ENCODE results near the gene NUDT22. TPM values are rescaled to one million over a fixed set of nuclear protein-coding genes. Genes with fewer than 3 reads are reported as not detected.

The NUDT22 gene
- total and polyA plus RNA-seq, 7 experiments from 2014 or later = 40.7 to 94.0 (median 56.9) TPM

GRCh38 chr11:64223001-64223651, 2.9 kb upstream of the NUDT22 start:
- no peak overlapping the region for H3K27ac ChIP-seq (ENCODE audit: low read depth, low read length)
- H3K36me3 Mint-ChIP-seq = peaks cover 0 to 10% (median 4%) of the 10 kb centered on the region in 5 donors
- H3K4me1 ChIP-seq (ENCODE audit: control insufficient read depth in 2 of 2, insufficient read depth in 2 of 2, low read length in 2 of 2) = peaks cover 16 to 20% of the 10 kb centered on the region in 2 donors
- intact Hi-C loops (cut with micrococcal nuclease) = no loop called here
- no peak for DNase-seq
- no peaks in the 10 kb centered on the region for H3K9me3 Mint-ChIP-seq
- CTCF ChIA-PET = interaction anchor here (0.6 to 5.5 kb wide), 6 partner anchors 8 to 470 kb away, joined by 3 to 66 read pairs (median 4); partner anchors contain the start of gene FERMT3
- no peak overlapping the region for H3K4me3 ChIP-seq (ENCODE audit: low read length)
- H3K4me3 Mint-ChIP-seq = no peak overlapping the region
- no peaks in the 10 kb centered on the region for H3K27me3 Mint-ChIP-seq
- no peaks in the 10 kb centered on the region for H3K9me3 ChIP-seq (ENCODE audit: control insufficient read depth in 2 of 3, low read length in 3 of 3)
- H3K27ac Mint-ChIP-seq = no peak overlapping the region
- POLR2A ChIA-PET = interaction anchor here (0.7 to 14.3 kb wide), 7 partner anchors 12 to 81 kb away, joined by 3 to 220 read pairs (median 4); partner anchors contain the start of genes BAD, FERMT3, GPR137 and PPP1R14B
- peaks cover 6 to 27% (median 19%) of the 10 kb centered on the region in 7 donors for H3K4me1 Mint-ChIP-seq
- H3K36me3 ChIP-seq (ENCODE audit: control insufficient read depth in 2 of 3, insufficient read depth in 3 of 3, low read length in 3 of 3) = peaks cover 7 to 51% (median 14%) of the 10 kb centered on the region in 3 experiments
- no peaks in the 10 kb centered on the region for H3K27me3 ChIP-seq (ENCODE audit: control insufficient read depth in 2 of 2, insufficient read depth in 2 of 2, low read length in 2 of 2)
- no peak for ATAC-seq

- Histone ChIP-seq H3K9me3 (ENCODE audit: control insufficient read depth in 2 of 3, low read length in 3 of 3) (no peaks in the 10 kb centered on the region), H3K4me3 (ENCODE audit: low read length) (no peak overlapping the region), H3K27ac (ENCODE audit: low read depth, low read length) (no peak overlapping the region), H3K27me3 (ENCODE audit: control insufficient read depth in 2 of 2, insufficient read depth in 2 of 2, low read length in 2 of 2) (no peaks in the 10 kb centered on the region), H3K36me3 (ENCODE audit: control insufficient read depth in 2 of 3, insufficient read depth in 3 of 3, low read length in 3 of 3) (peaks cover 7 to 39% (median 14%) of the 10 kb centered on the region in 3 experiments), H3K4me1 (ENCODE audit: control insufficient read depth in 2 of 2, insufficient read depth in 2 of 2, low read length in 2 of 2) (peaks cover 20 to 24% of the 10 kb centered on the region in 2 donors)
- CTCF ChIA-PET = interaction anchor here (0.7 to 5.5 kb wide), 4 partner anchors 9 to 78 kb away, joined by 3 to 66 read pairs (median 4); partner anchors contain the start of gene FERMT3
- POLR2A ChIA-PET = interaction anchor here (0.7 to 14.3 kb wide), 10 partner anchors 10 to 80 kb away, joined by 3 to 220 read pairs (median 4); partner anchors contain the start of genes BAD, FERMT3, GPR137 and PLCB3
- ATAC-seq = no peak
- H3K9me3 Mint-ChIP-seq = no peaks in the 10 kb centered on the region
- intact Hi-C loops (cut with micrococcal nuclease) = no loop called here
- DNase-seq = no peak
- H3K27me3 Mint-ChIP-seq = no peaks in the 10 kb centered on the region
- peaks cover 11 to 37% (median 22%) of the 10 kb centered on the region in 7 donors for H3K4me1 Mint-ChIP-seq
- peak overlapping the region in 7 of 10 donors; percentile 56 to 93 (median 89) for H3K4me3 Mint-ChIP-seq
- peak overlapping the region in 7 of 9 donors; percentile 24 to 90 (median 65) for H3K27ac Mint-ChIP-seq
- H3K36me3 Mint-ChIP-seq = peaks cover 0 to 2% (median 0%) of the 10 kb centered on the region in 5 donors
These were observed 1.8 kb upstream of the NUDT22 start for GRCh38 chr11:64224151-64224890.

- intact Hi-C loops (cut with micrococcal nuclease) = no loop called here
- Mint-ChIP-seq H3K27ac (peak overlapping the region; percentile 32 to 90 (median 82)), H3K27me3 (no peaks in the 10 kb centered on the region), H3K36me3 (peaks cover 0 to 2% (median 0%) of the 10 kb centered on the region in 5 donors), H3K4me1 (peaks cover 15 to 44% (median 29%) of the 10 kb centered on the region in 7 donors), H3K4me3 (peak overlapping the region; percentile 87 to 96 (median 92)), H3K9me3 (no peaks in the 10 kb centered on the region)
- H3K27me3 ChIP-seq (ENCODE audit: control insufficient read depth in 2 of 2, insufficient read depth in 2 of 2, low read length in 2 of 2) = no peaks in the 10 kb centered on the region
- peak overlapping the region; percentile 89 for H3K27ac ChIP-seq (ENCODE audit: low read depth, low read length)
- no peaks in the 10 kb centered on the region for H3K9me3 ChIP-seq (ENCODE audit: control insufficient read depth in 2 of 3, low read length in 3 of 3)
- POLR2A ChIA-PET = interaction anchor here (0.6 to 14.3 kb wide), 10 partner anchors 16 to 570 kb away, joined by 4 to 220 read pairs (median 12); partner anchors contain the start of genes BAD, FERMT3, FKBP2 and GPR137
- peaks cover 27 to 31% of the 10 kb centered on the region in 2 donors for H3K4me1 ChIP-seq (ENCODE audit: control insufficient read depth in 2 of 2, insufficient read depth in 2 of 2, low read length in 2 of 2)
- peak overlapping the region; percentile 60 for H3K4me3 ChIP-seq (ENCODE audit: low read length)
- ATAC-seq = no peak
- CTCF ChIA-PET = interaction anchor here (0.7 to 5.5 kb wide), 2 partner anchors 19 to 76 kb away, joined by 3 to 66 read pairs; partner anchors contain the start of gene FERMT3
- DNase-seq = no peak
- H3K36me3 ChIP-seq (ENCODE audit: control insufficient read depth in 2 of 3, insufficient read depth in 3 of 3, low read length in 3 of 3) = peaks cover under 1 to 32% (median 13%) of the 10 kb centered on the region in 3 experiments
These were observed 1.0 kb upstream of the NUDT22 start for GRCh38 chr11:64224891-64225607.

GRCh38 chr11:64226507-64227051, 505 bp downstream of the NUDT22 start:
- peak overlapping the region; percentile 60 for H3K4me3 ChIP-seq (ENCODE audit: low read length)
- H3K9me3 ChIP-seq (ENCODE audit: control insufficient read depth in 2 of 3, low read length in 3 of 3) = no peaks in the 10 kb centered on the region
- peak in 7 of 9 donors; percentile 38 to 66 (median 44) for DNase-seq
- peak overlapping the region; percentile 76 to 92 (median 86) for H3K27ac Mint-ChIP-seq
- peaks cover 15 to 51% (median 38%) of the 10 kb centered on the region in 7 donors for H3K4me1 Mint-ChIP-seq
- POLR2A ChIA-PET = interaction anchor here (0.5 to 14.3 kb wide), 23 partner anchors 9 to 550 kb away, joined by 3 to 220 read pairs (median 6); partner anchors contain the start of genes CCDC88B, FERMT3, FKBP2 and PLCB3
- intact Hi-C loops (cut with micrococcal nuclease) = loop anchor here (1.0 to 2.0 kb wide), 12 partner anchors 8 to 79 kb away; partner anchors contain the start of genes FKBP2 (in 2 of the 2), ESRRA (in 1 of the 2), GPR137 (in 1 of the 2) and MACROD1 (in 1 of the 2)
- H3K36me3 ChIP-seq (ENCODE audit: control insufficient read depth in 2 of 3, insufficient read depth in 3 of 3, low read length in 3 of 3) = peaks cover 0 to 18% (median 3%) of the 10 kb centered on the region in 3 experiments
- H3K9me3 Mint-ChIP-seq = no peaks in the 10 kb centered on the region
- no peaks in the 10 kb centered on the region for H3K27me3 ChIP-seq (ENCODE audit: control insufficient read depth in 2 of 2, insufficient read depth in 2 of 2, low read length in 2 of 2)
- peak overlapping the region; percentile 89 for H3K27ac ChIP-seq (ENCODE audit: low read depth, low read length)
- H3K27me3 Mint-ChIP-seq = no peaks in the 10 kb centered on the region
- ATAC-seq = peak; percentile 32
- H3K4me3 Mint-ChIP-seq = peak overlapping the region; percentile 87 to 96 (median 92)
- CTCF ChIA-PET = interaction anchor here (0.6 to 5.5 kb wide), 7 partner anchors 14 to 91 kb away, joined by 3 to 66 read pairs (median 3); partner anchors contain the start of genes FERMT3, FKBP2, PRDX5 and TRMT112
- H3K36me3 Mint-ChIP-seq = no peaks in the 10 kb centered on the region
- peaks cover 30 to 37% of the 10 kb centered on the region in 2 donors for H3K4me1 ChIP-seq (ENCODE audit: control insufficient read depth in 2 of 2, insufficient read depth in 2 of 2, low read length in 2 of 2)

GRCh38 chr11:64227405-64227956, 1.4 kb downstream of the NUDT22 start:
- Histone ChIP-seq H3K9me3 (ENCODE audit: control insufficient read depth in 2 of 3, low read length in 3 of 3) (no peaks in the 10 kb centered on the region), H3K4me1 (ENCODE audit: control insufficient read depth in 2 of 2, insufficient read depth in 2 of 2, low read length in 2 of 2) (peaks cover 30 to 37% of the 10 kb centered on the region in 2 donors), H3K27me3 (ENCODE audit: control insufficient read depth in 2 of 2, insufficient read depth in 2 of 2, low read length in 2 of 2) (no peaks in the 10 kb centered on the region), H3K36me3 (ENCODE audit: control insufficient read depth in 2 of 3, insufficient read depth in 3 of 3, low read length in 3 of 3) (peaks cover 0 to 16% (median 3%) of the 10 kb centered on the region in 3 experiments), H3K4me3 (ENCODE audit: low read length) (peak overlapping the region; percentile 60), H3K27ac (ENCODE audit: low read depth, low read length) (peak overlapping the region; percentile 89)
- ChIA-PET POLR2A (interaction anchor here (0.6 to 14.3 kb wide), 14 partner anchors 11 to 524 kb away, joined by 3 to 220 read pairs (median 7); partner anchors contain the start of genes FERMT3, FKBP2, PLCB3 and PPP1R14B), CTCF (interaction anchor here (0.6 to 5.5 kb wide), 5 partner anchors 15 to 94 kb away, joined by 3 to 66 read pairs (median 5); partner anchors contain the start of genes FERMT3, PRDX5 and TRMT112)
- no peaks in the 10 kb centered on the region for H3K9me3 Mint-ChIP-seq
- H3K36me3 Mint-ChIP-seq = no peaks in the 10 kb centered on the region
- H3K4me3 Mint-ChIP-seq = peak overlapping the region; percentile 87 to 96 (median 92)
- intact Hi-C loops (cut with micrococcal nuclease) = loop anchor here (2.0 kb wide), 2 partner anchors 41 to 61 kb away; partner anchors contain the start of genes MACROD1 (in 1 of the 2) and STIP1 (in 1 of the 2)
- peaks cover 17 to 60% (median 43%) of the 10 kb centered on the region in 7 donors for H3K4me1 Mint-ChIP-seq
- ATAC-seq = no peak
- H3K27me3 Mint-ChIP-seq = no peaks in the 10 kb centered on the region
- DNase-seq = no peak
- peak overlapping the region; percentile 76 to 92 (median 86) for H3K27ac Mint-ChIP-seq
